ENCODE data around the gene SPTAN1.

- TF ChIP-seq CTCF (IDR thresholded peaks at IDR 0.05) (no peak), POLR2AphosphoS5 (IDR thresholded peaks at IDR 0.05) (no peak)
Measured at GRCh38 chr9:128603697-128604096, 51.3 kb downstream of the SPTAN1 start.

Measured in gastroesophageal sphincter (tissue), 3 donors.